Measurements from ENCODE around the gene CCDC124.
"Not testable (repeated sequence)": the region's sequence is repeated elsewhere in the genome, so short reads cannot be mapped to it uniquely, and the experiment has no call there.

The CCDC124 gene

DNA sequence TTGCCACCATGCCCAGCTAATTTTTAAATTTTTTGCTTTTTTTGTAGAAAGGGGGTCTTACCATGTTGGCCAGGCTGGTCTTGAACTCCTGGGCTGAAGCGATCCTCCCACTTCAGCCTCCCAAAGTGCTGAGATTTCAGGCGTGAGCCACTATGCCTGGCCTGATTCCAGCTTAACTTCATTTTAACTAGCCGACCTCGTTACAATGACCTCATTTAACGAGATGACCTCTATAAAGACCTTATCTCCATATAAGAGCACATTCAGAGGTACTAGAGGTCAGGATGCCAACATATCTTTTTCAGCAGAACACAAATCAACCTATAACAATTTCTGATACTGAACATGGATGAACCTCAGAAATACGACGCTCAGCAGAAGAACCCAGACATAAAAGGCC is 44.7 kb downstream of the CCDC124 start:
- Histone ChIP-seq H3K18ac (ENCODE audit: low read length) (no peak overlapping the region), H3K9ac (ENCODE audit: low read length) (no peak overlapping the region), H3K4me2 (ENCODE audit: low read length) (no peak overlapping the region), H3K79me1 (ENCODE audit: low read length) (no peaks in the 10 kb centered on the region), H3K4ac (ENCODE audit: low read depth, low read length) (no peak overlapping the region), H3K56ac (ENCODE audit: low read length) (no peak overlapping the region), H2BK120ac (ENCODE audit: low read depth, low read length) (no peak overlapping the region), H3K4me3 (ENCODE audit: low read length) (no peak overlapping the region), H3K27ac (ENCODE audit: low read depth, low read length) (no peak overlapping the region), H2AK5ac (ENCODE audit: low read length) (no peak overlapping the region), H3K27me3 (ENCODE audit: insufficient read depth, low read length, poor library complexity) (no peaks in the 10 kb centered on the region), H3K23ac (ENCODE audit: low read length) (no peak overlapping the region), H3K36me3 (ENCODE audit: control insufficient read depth, insufficient read depth, low read length) (no peaks in the 10 kb centered on the region), H2BK15ac (replicated peaks; ENCODE audit: low read depth) (no peak overlapping the region), H4K8ac (ENCODE audit: low read depth, low read length) (no peak overlapping the region), H4K5ac (ENCODE audit: low read length) (no peak overlapping the region), H3K4me1 (ENCODE audit: control insufficient read depth, low read depth, low read length) (no peaks in the 10 kb centered on the region), H2BK5ac (ENCODE audit: low read length) (no peak overlapping the region), H3K79me2 (ENCODE audit: control insufficient read depth, insufficient read depth, low read length) (no peaks in the 10 kb centered on the region)
- no peak for DNase-seq
- WGBS (ENCODE audit: extremely low coverage, insufficient coverage, low lambda C conversion rate), result no CpG with 5 or more reads among the region's 7 CpGs

DNA sequence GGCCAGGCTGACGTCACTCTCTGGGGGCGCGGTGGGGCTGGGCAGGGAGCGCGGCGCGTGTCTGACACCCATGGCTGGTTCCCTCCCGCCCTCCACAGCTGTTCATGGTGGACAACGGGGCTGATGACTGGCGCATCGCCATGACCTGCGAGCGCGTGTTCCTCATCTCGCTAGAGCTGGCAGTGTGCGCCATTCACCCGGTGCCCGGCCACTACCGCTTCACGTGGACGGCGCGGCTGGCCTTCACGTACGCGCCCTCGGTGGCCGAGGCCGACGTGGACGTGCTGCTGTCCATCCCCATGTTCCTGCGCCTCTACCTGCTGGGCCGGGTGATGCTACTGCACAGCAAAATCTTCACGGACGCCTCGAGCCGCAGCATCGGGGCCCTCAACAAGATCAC is 48.8 kb downstream of the CCDC124 start:
- no peak overlapping the region for H2AK5ac ChIP-seq (ENCODE audit: low read length)
- no peak overlapping the region for H3K18ac ChIP-seq (ENCODE audit: low read length)
- no peaks in the 10 kb centered on the region for H3K4me1 ChIP-seq (ENCODE audit: control insufficient read depth, low read depth, low read length)
- H2BK5ac ChIP-seq (ENCODE audit: low read length), result no peak overlapping the region
- H3K4me3 ChIP-seq (ENCODE audit: low read length), result no peak overlapping the region
- H4K5ac ChIP-seq (ENCODE audit: low read length), result no peak overlapping the region
- H3K27ac ChIP-seq (ENCODE audit: low read depth, low read length), result no peak overlapping the region
- H2BK120ac ChIP-seq (ENCODE audit: low read depth, low read length), result no peak overlapping the region
- no peak overlapping the region for H3K4me2 ChIP-seq (ENCODE audit: low read length)
- H3K9ac ChIP-seq (ENCODE audit: low read length), result no peak overlapping the region
- no peak overlapping the region for H3K4ac ChIP-seq (ENCODE audit: low read depth, low read length)
- no peaks in the 10 kb centered on the region for H3K27me3 ChIP-seq (ENCODE audit: insufficient read depth, low read length, poor library complexity)
- no peak overlapping the region for H4K8ac ChIP-seq (ENCODE audit: low read depth, low read length)
- WGBS (ENCODE audit: extremely low coverage, insufficient coverage, low lambda C conversion rate), result no CpG with 5 or more reads among the region's 38 CpGs
- H3K79me1 ChIP-seq (ENCODE audit: low read length), result no peaks in the 10 kb centered on the region
- no peak overlapping the region for H3K23ac ChIP-seq (ENCODE audit: low read length)
- H3K56ac ChIP-seq (ENCODE audit: low read length), result no peak overlapping the region
- DNase-seq, result no peak
- H3K36me3 ChIP-seq (ENCODE audit: control insufficient read depth, insufficient read depth, low read length), result no peaks in the 10 kb centered on the region
- no peaks in the 10 kb centered on the region for H3K79me2 ChIP-seq (ENCODE audit: control insufficient read depth, insufficient read depth, low read length)
- no peak overlapping the region for H2BK15ac ChIP-seq (replicated peaks; ENCODE audit: low read depth)

DNA sequence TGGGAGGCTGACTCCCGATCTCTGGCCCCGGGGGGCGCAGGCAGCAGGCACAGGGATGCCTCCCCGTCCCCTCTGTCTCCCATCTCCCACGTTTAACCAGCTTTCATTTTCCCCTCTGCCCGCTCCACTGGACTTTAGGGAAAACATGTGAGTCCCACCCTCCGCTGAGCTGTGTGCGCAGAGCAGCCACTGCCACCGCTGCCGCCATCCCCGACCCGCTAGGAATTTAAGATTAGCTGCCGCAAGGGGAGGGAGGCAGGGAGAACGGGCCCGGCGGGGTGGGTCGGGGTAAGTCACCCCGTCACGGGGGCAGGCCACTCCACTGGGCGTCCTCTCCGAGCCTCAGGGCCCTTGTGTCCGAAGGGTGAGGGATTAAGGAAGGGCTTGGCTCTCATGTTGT is 49.6 kb downstream of the CCDC124 start:
- Histone ChIP-seq H2BK5ac (ENCODE audit: low read length) (no peak overlapping the region), H3K79me2 (ENCODE audit: control insufficient read depth, insufficient read depth, low read length) (no peaks in the 10 kb centered on the region), H3K4me1 (ENCODE audit: control insufficient read depth, low read depth, low read length) (no peaks in the 10 kb centered on the region), H3K18ac (ENCODE audit: low read length) (no peak overlapping the region), H3K4me2 (ENCODE audit: low read length) (no peak overlapping the region), H3K9ac (ENCODE audit: low read length) (no peak overlapping the region), H3K23ac (ENCODE audit: low read length) (no peak overlapping the region), H4K8ac (ENCODE audit: low read depth, low read length) (no peak overlapping the region), H4K5ac (ENCODE audit: low read length) (no peak overlapping the region), H3K4ac (ENCODE audit: low read depth, low read length) (no peak overlapping the region), H2AK5ac (ENCODE audit: low read length) (no peak overlapping the region), H3K4me3 (ENCODE audit: low read length) (no peak overlapping the region), H3K27ac (ENCODE audit: low read depth, low read length) (no peak overlapping the region), H3K36me3 (ENCODE audit: control insufficient read depth, insufficient read depth, low read length) (no peaks in the 10 kb centered on the region), H3K56ac (ENCODE audit: low read length) (no peak overlapping the region), H3K27me3 (ENCODE audit: insufficient read depth, low read length, poor library complexity) (no peaks in the 10 kb centered on the region), H2BK120ac (ENCODE audit: low read depth, low read length) (no peak overlapping the region), H2BK15ac (replicated peaks; ENCODE audit: low read depth) (no peak overlapping the region), H3K79me1 (ENCODE audit: low read length) (no peaks in the 10 kb centered on the region)
- no peak for DNase-seq
- no CpG with 5 or more reads among the region's 22 CpGs for WGBS (ENCODE audit: extremely low coverage, insufficient coverage, low lambda C conversion rate)

DNA sequence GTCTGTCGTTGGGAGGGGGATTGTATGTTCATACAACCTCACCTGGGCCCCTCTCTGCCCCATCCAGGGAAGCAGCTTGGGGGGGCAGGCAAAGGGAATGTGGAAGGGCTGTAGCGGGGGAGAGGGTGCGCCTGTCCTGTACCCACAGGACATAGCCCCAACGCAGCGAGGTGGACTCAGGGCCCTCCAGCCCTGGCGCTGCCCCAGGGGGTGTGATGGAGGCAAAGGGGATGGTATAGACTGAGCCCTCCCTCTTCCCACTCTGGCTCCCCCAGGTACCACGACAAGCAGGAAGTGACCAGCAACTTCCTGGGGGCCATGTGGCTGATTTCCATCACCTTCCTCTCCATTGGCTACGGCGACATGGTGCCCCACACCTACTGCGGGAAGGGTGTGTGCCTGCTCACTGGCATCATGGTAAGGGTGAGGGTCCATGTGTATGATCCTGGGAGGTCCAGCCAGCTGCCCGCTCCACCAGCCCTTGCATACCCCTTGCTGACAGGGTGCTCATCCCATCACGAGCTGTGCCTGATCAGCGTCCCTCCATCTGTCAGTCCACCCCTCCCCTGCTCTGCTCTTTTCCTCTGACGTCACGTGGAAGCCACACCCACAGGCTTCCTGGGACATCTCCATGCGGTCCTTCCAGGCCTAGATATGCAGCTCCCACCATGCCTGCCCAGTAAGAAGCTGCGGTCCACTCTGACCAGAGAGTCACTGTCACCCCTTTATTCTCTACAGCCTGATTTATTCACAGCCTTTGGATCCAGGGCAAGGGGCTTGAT is 52.4 kb downstream of the CCDC124 start:
- no peak overlapping the region for H4K5ac ChIP-seq (ENCODE audit: low read length)
- H2BK15ac ChIP-seq (replicated peaks; ENCODE audit: low read depth), result no peak overlapping the region
- no peak overlapping the region for H3K27ac ChIP-seq (ENCODE audit: low read depth, low read length)
- H3K4me2 ChIP-seq (ENCODE audit: low read length), result no peak overlapping the region
- no peak overlapping the region for H3K23ac ChIP-seq (ENCODE audit: low read length)
- no peaks in the 10 kb centered on the region for H3K4me1 ChIP-seq (ENCODE audit: control insufficient read depth, low read depth, low read length)
- DNase-seq, result peak; percentile 42
- no peaks in the 10 kb centered on the region for H3K79me1 ChIP-seq (ENCODE audit: low read length)
- H3K4ac ChIP-seq (ENCODE audit: low read depth, low read length), result no peak overlapping the region
- no CpG with 5 or more reads among the region's 17 CpGs for WGBS (ENCODE audit: extremely low coverage, insufficient coverage, low lambda C conversion rate)
- H3K27me3 ChIP-seq (ENCODE audit: insufficient read depth, low read length, poor library complexity), result no peaks in the 10 kb centered on the region
- H2BK5ac ChIP-seq (ENCODE audit: low read length), result no peak overlapping the region
- no peak overlapping the region for H4K8ac ChIP-seq (ENCODE audit: low read depth, low read length)
- H3K9ac ChIP-seq (ENCODE audit: low read length), result no peak overlapping the region
- peak overlapping the region; percentile 15 for H3K56ac ChIP-seq (ENCODE audit: low read length)
- H2AK5ac ChIP-seq (ENCODE audit: low read length), result no peak overlapping the region
- no peaks in the 10 kb centered on the region for H3K36me3 ChIP-seq (ENCODE audit: control insufficient read depth, insufficient read depth, low read length)
- H3K18ac ChIP-seq (ENCODE audit: low read length), result no peak overlapping the region
- no peak overlapping the region for H3K4me3 ChIP-seq (ENCODE audit: low read length)
- H3K79me2 ChIP-seq (ENCODE audit: control insufficient read depth, insufficient read depth, low read length), result no peaks in the 10 kb centered on the region
- H2BK120ac ChIP-seq (ENCODE audit: low read depth, low read length), result no peak overlapping the region

DNA sequence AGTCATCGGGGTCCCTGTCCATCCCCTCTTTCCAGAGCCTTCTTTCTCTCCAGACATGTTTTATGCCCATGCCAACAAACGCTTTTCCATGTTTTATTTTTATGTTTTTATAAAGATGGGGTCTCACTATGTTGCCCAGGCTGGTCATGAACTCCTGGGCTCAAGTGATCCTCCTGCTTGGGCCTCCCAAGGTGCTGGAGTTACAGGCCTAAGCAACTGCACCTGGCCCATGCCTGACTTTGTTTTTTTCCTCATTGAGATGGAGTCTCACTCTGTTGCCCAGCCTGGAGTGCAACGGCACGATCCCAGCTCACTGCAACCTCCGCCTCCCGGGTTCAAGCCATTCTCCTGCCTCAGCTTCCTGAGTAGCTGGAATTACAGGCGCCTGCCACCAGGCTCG is 53.8 kb downstream of the CCDC124 start:
- H2AK5ac ChIP-seq (ENCODE audit: low read length); H3K36me3 ChIP-seq (ENCODE audit: control insufficient read depth, insufficient read depth, low read length); H3K56ac ChIP-seq (ENCODE audit: low read length); H2BK15ac ChIP-seq (replicated peaks; ENCODE audit: low read depth); DNase-seq; H3K4me1 ChIP-seq (ENCODE audit: control insufficient read depth, low read depth, low read length); H2BK120ac ChIP-seq (ENCODE audit: low read depth, low read length); H2BK5ac ChIP-seq (ENCODE audit: low read length); H3K79me1 ChIP-seq (ENCODE audit: low read length); H3K27ac ChIP-seq (ENCODE audit: low read depth, low read length); H3K4me3 ChIP-seq (ENCODE audit: low read length); H3K23ac ChIP-seq (ENCODE audit: low read length); H3K4ac ChIP-seq (ENCODE audit: low read depth, low read length); H3K4me2 ChIP-seq (ENCODE audit: low read length); H4K8ac ChIP-seq (ENCODE audit: low read depth, low read length); H3K79me2 ChIP-seq (ENCODE audit: control insufficient read depth, insufficient read depth, low read length); H3K27me3 ChIP-seq (ENCODE audit: insufficient read depth, low read length, poor library complexity); H4K5ac ChIP-seq (ENCODE audit: low read length); H3K9ac ChIP-seq (ENCODE audit: low read length); H3K18ac ChIP-seq (ENCODE audit: low read length): not testable (repeated sequence)
- no CpG with 5 or more reads among the region's 8 CpGs for WGBS (ENCODE audit: extremely low coverage, insufficient coverage, low lambda C conversion rate)

DNA sequence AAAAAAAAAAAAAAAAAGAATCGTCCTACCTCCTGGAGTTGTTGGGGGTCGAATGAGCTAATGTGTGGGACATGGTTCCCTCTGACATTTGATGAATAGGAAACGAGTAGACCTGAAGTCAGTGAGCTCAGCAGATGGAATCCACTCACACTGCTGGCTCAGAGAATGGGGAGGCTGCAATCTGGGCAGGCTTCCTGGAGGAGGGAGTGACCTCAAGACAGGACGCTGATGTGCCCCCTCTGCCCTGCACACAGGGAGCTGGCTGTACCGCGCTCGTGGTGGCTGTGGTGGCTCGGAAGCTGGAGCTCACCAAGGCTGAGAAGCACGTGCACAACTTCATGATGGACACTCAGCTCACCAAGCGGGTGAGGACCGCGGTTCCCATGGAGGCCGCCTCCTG is 55.3 kb downstream of the CCDC124 start:
- WGBS (ENCODE audit: extremely low coverage, insufficient coverage, low lambda C conversion rate), result no CpG with 5 or more reads among the region's 13 CpGs
- no peak overlapping the region for H4K5ac ChIP-seq (ENCODE audit: low read length)
- no peak overlapping the region for H2AK5ac ChIP-seq (ENCODE audit: low read length)

More for the DNA sequence above, 55.3 kb downstream of the CCDC124 start:
- no peak overlapping the region for H3K23ac ChIP-seq (ENCODE audit: low read length)
- no peak overlapping the region for H3K18ac ChIP-seq (ENCODE audit: low read length)
- no peak overlapping the region for H3K4me2 ChIP-seq (ENCODE audit: low read length)
- no peak overlapping the region for H3K9ac ChIP-seq (ENCODE audit: low read length)
- H4K8ac ChIP-seq (ENCODE audit: low read depth, low read length), result no peak overlapping the region
- H2BK15ac ChIP-seq (replicated peaks; ENCODE audit: low read depth), result no peak overlapping the region
- H3K4me3 ChIP-seq (ENCODE audit: low read length), result no peak overlapping the region
- H3K4me1 ChIP-seq (ENCODE audit: control insufficient read depth, low read depth, low read length), result no peaks in the 10 kb centered on the region
- no peak overlapping the region for H2BK120ac ChIP-seq (ENCODE audit: low read depth, low read length)
- H3K79me1 ChIP-seq (ENCODE audit: low read length), result no peaks in the 10 kb centered on the region
- H3K27me3 ChIP-seq (ENCODE audit: insufficient read depth, low read length, poor library complexity), result no peaks in the 10 kb centered on the region
- H3K56ac ChIP-seq (ENCODE audit: low read length), result no peak overlapping the region
- H2BK5ac ChIP-seq (ENCODE audit: low read length), result no peak overlapping the region
- no peak for DNase-seq
- H3K27ac ChIP-seq (ENCODE audit: low read depth, low read length), result no peak overlapping the region
- H3K36me3 ChIP-seq (ENCODE audit: control insufficient read depth, insufficient read depth, low read length), result no peaks in the 10 kb centered on the region
- H3K79me2 ChIP-seq (ENCODE audit: control insufficient read depth, insufficient read depth, low read length), result no peaks in the 10 kb centered on the region
- no peak overlapping the region for H3K4ac ChIP-seq (ENCODE audit: low read depth, low read length)
